Measurements from ENCODE around the gene EEFSEC.

- TF ChIP-seq EZH2 (IDR thresholded peaks at IDR 0.05; ENCODE audit: insufficient read depth, poor library complexity, severe bottlenecking): no peak
- no peak for TF ChIP-seq EZH2phosphoT487 (IDR thresholded peaks at IDR 0.05; ENCODE audit: insufficient read depth, low read depth)
These were observed 268.2 kb downstream of the EEFSEC start for GRCh38 chr3:128421439-128421836.

Data from GM23248 (cell line).